GM19395 (cell line): ENCODE data around the gene TMPRSS6.

Experiments
- ATAC-seq: cut with Tn5 transposase; IDR thresholded peaks from one replicate; pipeline ENCODE4 v1.9.1; 2021; ENCODE audit warnings: mild to moderate bottlenecking, moderate library complexity; ENCODE audit not compliant: unreplicated experiment

Gene TMPRSS6

DNA sequence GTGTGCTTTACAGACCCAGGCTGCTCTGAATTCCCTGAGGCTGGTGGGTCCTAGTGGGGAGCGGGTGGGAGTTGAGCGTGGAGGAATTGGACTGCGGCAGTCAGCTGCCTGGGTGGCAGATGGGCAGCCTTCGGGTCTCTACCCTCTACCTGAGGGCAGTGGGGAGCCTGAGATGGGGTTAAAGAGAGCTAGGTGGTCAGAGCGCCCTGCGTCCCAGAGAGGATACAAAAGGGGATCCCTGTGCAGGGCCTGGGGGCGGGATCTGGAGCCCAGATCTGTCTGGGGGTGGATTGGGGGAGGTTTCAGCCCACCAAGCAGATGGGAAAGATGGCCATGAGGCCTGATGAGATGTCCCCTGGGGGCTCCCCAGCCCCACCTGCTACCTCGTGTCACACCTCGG, 39.8 kb downstream of the TMPRSS6 start:
- no peak for ATAC-seq

DNA sequence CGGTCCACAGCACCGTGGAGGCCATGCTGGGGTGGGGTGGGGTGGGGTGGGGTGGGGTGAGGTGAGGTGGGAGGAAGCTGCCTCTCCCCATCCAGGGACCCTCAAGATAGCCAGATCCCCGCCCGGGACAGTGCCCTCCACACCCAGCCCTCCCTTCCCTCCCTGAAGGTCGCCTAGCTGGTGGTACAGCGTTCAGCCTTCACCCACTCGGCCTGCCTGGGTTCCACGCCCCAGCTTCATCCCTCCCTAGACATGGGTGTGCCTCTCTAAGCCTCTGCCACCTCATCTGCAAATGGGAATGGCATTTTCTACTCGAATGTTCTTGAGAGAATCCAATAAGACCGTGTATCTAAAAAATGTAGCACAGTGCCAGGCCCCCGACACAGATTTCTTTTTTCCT, 40.2 kb downstream of the TMPRSS6 start:
- ATAC-seq, result no peak

DNA sequence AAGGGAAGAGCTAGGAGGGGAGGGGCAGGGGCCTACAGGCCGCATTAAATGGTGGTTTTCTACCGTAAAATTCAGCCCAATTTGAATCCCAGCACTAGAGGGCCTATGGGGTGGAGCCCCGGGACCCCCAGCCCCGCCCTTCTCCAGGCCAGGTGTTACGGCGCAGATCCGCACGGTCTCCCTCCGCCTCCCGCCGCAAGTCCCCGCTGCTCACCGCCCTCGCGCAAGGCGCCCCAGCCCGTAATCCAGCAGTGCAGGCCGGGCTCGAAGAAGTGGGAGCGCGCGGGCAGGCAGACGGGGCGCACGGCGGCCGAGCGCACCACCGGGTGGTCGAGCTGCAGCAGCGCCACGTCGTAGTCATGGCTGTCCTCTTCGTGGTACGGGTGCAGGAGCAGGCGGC, 40.7 kb downstream of the TMPRSS6 start:
- ATAC-seq, result no peak

DNA sequence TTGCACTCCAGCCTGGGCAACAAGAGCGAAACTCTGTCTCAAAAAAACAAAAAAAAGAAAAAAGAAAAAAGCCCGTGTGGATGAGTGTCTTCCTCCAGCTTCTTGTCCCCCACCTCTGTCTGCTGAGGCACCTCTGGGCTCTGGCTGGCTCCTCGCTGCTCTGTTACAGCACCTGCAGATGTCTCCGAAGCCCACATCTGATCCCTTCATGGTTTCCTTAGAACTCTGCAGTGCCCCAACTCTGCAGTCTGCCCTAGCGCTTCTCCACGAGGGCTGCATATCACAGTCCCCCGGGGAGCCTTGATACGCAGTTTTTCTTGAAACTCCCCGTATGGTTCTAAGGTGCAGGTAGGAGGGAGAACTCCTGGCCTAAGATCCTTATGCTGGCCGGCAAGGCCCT, 42.1 kb downstream of the TMPRSS6 start:
- no peak for ATAC-seq

DNA sequence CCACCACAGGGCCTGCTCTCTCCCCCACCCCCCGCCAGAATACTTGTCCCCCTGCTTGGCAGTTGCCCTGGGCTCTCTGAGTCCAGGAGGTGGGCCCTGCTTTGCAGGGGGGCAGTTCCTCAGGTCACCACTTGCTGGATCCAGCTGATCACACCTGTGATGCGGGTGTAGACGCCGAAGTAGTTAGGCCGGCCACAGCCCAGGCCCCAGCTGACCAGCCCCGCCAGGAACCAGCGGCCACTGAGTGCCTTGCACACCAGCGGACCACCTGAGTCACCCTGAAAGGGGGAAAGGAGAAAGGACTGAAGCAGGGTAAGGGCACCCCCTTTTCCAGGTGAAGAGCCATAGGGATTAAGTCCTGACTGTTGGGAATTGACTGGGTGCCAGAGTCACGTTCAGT, 43.6 kb downstream of the TMPRSS6 start:
- no peak for ATAC-seq

DNA sequence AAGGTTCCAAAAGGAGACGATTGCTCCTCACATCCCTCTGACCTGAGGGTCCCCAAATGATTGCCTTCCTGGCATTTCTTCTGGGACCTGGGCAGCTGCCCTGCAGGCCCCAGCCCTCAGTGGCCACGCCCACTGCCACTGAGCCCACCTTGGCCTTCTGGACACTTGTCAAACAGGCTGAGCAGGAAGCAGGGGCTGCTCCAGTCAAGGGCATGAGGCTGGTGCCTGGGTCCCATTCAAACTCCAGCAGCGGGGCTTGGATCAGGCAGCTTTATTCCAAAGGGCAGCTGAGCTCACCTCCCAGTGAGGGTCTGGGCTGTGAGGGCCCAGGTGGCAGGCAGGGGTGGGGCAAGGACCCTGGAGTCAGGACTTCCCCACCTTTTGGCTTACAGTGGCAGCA, 44.3 kb downstream of the TMPRSS6 start:
- ATAC-seq, result no peak

DNA sequence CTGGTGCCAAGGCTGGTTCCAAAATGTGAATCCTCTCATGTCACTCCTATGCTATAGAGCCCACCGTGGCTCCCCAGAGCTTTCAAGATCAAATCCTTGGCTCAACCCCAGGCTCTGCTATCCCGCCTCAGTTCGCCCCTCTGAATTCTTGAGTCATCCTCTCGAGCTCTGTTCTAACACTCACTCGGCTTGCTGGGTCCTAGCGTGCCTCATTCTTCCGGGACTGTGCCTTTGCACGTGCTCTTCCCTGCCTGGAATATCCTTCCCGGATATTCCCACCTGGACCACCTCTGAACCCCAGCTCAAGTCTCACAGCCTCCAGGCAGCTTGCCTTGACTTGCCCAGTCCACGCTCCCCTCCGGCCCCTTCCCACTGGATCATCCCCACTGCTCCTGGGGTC, 45.0 kb downstream of the TMPRSS6 start:
- ATAC-seq, result no peak

DNA sequence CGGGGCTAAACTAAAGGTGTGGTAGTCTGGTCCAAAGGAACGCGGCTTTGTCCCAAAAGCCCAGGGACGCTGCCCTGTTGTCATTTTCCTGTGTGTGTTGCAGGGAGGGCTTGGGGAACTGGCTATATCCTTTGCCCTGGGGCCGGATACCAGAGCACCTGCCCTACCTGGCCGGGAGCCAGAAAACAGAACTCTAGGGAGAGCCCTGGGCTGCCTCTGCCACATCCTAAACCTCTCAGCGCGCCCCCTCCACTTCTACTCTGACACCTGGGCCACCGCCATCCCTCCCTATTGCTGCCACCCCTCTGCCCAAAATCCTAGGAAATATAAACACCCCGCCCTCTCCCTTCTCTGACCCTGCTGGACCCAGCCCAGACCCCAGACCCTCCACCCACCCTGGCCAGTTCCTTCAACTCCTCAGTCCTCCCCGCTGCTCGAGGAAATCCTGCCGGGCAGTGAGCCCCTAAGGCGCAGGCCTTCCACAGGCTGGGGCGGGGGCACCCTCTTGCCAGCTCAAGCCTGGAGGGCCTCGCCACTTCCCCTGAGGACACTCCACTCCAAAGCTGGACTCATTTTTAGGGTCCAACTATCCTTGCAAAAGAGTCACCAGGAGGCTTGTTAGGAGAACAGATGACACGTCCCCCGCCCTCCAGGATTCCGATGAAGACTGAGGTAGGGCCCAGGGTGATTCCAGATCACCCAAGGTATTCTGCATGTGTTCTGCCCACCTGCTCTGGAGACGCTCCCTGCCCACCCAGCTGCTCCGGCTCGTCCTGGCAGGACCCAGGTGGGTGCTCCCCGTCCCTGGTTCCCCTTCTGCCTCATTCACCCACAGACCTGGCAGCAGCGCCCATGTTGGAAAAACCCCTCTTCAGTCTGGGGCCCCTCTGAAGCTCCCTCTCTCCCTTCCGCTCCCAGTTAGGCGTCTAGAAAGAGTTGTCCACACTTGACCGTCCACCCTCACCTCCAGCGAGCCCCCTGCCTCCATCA, 45.8 kb downstream of the TMPRSS6 start:
- ATAC-seq, result no peak

DNA sequence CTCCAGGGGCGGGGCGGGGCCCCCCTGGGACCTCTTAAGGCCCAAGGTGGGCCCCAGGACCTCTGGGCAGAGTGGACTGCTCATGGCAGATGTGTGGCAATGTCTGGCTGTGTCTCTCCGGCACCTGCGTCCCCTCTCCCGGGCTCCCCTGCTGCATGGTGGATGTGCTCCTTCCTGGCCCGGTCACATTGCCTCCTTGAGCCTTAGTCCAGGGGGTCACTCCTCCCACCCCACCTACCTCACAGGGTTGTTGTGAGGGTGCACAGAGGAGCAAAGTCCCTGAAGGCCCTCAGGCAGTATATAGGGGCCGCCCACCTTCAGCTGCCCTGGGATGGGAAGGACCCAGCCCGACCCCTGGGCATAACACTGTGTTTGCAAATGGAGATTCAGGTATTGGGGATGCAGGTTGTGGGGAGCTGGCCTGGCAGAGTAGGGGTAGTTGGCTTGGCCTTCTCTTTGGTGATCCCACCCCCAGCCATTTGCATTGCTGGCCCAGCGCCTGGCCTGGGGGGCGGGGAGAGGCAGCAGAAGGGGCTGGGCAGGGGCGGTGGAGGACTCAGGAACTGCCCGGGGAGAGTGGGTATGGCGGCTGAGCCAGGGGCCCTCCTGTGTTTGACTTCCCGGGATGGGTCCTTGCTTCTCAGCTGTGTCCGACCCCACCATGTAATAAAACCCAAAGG, 46.7 kb downstream of the TMPRSS6 start:
- no peak for ATAC-seq

DNA sequence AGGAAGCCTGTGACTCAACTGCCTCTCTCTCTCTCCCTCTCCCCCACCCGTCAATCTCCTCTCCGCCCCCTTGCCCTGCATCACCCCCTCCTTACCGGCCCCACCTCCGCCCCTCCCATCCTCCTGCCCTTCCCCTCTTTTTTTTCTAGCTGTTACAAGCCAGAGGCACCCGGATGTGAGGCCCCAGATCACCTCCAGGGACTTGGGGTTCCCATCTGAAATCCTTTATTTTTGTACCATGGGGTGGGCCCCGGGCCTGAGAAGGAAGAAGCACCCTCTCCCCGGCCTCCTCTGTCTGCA, 47.2 kb downstream of the TMPRSS6 start:
- no peak for ATAC-seq

DNA sequence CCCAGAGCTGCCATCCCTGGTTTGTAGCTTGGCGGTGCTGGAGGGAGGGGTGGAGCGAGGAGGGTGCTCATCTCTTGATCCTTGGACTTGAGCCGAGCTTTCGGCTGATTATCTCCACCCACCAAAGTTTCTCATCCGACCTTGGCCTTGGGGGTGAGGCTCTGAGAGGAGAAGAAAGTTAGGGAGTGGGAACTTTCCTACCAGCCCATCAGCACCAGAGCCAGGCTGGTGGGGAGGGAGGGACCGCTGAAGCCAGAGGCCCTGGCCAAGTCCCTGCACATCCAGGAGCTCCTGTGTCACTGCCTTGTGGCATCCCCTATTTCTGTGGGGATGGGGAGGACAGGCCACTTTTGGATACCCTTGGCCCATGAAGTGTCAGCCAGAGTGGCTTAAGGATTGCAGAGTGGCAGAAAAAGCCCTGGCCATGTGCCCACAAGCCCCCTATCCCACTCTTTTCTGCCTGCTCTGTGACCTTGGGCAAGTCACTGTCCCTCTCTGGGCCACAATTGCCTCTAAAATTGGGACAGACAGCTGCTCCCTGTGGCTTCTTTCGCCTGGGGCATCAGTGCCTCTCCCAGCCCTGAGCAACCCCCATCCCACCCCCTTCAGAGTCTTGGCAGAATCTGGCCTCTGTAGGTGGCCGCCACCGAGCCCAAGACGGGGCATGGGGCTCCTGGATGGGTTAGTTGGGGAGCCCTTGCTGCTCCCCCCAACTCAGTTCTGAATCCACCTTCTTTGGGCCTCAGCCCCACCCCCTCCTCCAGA, 47.7 kb downstream of the TMPRSS6 start:
- no peak for ATAC-seq

DNA sequence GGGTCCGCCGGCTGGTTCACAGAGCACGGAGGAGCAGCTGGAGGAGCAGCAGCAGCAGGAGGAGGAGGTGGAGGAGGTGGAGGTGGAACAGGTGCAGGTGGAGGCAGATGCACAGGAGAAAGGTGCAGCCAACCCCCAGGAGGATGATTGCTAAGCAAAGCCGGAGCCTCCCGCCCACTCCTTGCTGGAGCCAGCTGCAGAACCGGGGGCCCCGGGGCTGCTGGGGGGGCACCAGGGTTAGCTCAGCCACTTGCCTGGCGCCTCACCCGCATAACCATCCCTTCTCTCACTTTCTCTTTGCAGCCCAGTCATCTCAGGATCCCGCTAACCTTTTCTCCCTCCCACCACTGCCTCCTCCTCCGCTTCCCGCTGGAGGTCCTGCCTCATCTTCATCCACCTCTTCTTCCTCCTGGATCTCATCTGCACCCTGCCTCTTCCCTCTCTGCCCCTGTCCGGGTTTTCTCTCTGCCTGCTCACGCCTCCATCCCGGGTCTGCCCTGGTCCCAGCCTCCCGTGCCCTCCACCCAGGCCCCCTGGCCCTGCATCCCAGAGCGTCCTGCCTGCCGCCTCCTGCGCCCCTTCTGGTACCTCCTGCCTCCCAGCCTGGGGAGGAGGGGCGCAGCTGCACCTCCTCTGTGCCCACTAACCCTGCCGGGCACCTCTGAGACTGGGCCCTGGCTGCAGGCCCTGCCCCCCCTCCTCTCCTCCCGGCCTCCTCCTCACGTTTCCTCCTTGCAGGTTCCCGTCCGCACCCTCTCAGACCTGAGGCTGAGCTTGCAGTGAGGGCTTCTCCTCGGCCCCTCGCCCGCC, 48.5 kb downstream of the TMPRSS6 start:
- no peak for ATAC-seq

DNA sequence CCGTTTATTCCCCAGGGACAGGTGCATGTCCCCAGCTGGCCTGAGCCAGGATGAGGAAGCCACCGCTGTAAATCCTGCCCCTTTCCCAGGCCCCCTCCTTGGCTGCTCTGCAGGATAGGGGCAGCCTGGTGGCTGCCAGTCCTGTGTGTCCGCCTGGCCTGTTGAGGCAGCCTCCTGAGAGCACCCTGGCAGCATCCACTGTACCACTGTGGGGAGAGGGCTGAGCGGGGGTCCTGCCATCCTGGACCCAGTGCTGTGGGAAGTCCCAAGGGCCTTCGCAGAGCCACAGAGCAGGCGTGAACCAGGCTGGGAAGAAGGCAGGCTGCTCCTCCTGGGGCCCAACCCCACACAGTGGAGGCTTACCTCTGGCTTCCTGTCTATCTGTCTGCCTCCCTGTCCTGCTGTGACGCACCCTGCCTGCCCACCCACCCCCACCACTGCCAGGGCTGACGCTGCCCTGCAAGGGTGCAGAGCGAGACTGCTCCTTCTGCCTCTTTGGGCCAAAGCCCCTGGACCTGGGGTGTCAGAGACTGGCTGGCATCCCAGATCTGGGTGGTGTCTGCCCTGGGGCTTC, 49.5 kb downstream of the TMPRSS6 start:
- no peak for ATAC-seq

DNA sequence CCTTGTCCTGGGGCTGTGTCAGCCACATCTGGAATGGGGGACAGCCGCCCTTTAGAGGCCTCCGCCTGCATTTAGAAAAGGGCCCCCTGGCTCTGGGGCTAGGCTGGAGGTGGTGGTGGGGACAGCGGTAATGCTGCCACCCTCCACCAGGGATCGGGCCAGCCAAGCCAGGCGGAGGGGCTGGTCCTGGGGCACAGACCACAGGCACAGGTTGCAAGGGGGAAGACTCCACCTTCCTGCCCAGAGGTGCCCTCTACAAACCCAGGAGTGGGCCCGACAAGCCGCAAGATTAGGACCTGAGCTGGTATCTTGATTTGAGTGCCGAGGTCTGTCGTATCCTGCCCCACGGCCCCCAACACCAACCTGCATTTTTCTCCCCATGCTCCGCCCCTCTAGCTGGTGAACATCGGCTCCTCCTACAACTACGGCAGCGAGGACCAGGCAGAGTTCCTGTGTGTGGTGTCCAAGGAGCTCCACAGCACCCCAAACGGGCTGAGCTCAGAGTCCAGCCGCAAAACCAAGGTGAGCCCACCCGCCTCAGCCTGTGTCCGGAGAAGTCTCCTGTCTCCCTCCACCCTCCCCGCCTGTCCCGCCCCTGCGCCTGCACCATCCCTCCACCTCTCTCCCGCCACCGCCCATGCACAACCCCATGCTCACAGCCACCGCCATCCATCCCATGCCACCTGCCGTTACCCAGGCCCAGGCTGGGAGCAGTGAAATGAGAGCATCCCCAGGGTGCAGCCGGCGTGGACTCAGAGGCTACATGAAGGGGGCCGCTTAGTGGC, 50.4 kb downstream of the TMPRSS6 start:
- ATAC-seq, result no peak

DNA sequence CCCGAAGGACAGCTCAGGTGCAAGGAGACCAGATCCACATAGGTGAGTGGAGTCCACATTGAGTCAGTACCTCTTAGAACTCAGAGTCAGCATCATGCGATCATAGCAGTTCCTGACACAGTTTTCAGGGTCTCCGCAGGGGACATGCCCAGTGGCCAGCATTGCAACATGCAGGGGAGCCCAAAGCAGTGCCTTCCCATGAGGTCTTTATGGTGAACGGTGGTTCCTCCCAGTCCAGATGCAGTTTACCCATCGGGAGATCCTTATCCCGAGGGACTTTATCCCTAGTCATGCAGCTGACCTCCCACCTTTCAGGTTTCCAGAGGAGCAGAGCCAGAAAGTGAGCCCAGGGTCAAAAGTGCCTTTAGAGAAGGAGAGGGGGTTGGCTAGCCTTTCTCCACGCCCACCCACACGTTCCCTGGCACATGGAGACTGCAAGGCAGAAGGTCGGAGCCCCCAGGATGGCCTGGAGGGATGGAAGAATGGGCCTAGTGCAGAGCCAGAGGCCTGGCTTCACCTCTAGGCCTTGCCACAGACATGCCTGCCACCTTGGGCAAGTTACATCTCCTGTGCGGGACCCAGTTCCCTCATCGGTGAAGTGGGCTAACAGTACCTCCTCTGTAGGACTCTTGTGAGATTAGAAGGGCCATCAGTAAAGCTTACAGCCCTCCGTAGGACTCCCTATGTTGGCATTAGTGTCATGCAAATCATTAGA, 51.6 kb downstream of the TMPRSS6 start:
- no peak for ATAC-seq

DNA sequence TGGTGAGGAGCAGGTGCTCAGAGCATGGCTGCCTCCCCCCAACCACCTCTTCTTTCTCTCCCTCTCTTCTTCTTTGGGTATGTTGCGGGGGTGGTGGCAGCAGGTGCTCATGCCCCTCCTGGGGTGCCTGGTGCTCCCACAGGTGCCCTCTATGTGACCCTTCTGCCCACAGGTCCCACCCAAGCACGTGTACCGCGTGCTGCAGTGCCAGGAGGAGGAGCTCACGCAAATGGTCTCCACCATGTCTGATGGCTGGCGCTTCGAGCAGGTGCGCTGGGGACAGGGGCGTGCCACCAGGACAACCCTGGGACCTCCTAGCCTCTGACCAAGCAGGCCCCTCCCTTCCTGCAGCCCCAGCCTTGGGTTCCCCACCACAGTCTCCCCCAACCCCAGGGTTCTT, 52.3 kb downstream of the TMPRSS6 start:
- no peak for ATAC-seq

DNA sequence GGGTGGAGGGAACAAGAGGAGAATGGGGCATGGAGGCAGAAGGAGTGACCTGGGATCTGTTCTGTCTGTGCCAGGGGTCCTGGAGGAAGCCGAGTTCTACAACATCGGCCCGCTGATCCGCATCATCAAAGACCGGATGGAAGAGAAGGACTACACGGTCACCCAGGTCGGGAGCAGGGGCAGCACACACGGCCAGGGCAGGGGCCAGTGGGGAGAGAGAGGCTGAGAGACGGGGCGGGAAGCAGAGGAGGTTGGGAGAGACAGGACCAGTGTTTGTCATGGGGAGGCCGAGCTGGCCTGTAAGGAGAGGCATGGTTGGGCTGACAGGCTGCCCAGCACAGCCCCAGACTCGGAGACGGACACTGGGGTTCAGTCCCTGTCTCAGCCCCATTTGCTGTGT, 53.3 kb downstream of the TMPRSS6 start:
- no peak for ATAC-seq

DNA sequence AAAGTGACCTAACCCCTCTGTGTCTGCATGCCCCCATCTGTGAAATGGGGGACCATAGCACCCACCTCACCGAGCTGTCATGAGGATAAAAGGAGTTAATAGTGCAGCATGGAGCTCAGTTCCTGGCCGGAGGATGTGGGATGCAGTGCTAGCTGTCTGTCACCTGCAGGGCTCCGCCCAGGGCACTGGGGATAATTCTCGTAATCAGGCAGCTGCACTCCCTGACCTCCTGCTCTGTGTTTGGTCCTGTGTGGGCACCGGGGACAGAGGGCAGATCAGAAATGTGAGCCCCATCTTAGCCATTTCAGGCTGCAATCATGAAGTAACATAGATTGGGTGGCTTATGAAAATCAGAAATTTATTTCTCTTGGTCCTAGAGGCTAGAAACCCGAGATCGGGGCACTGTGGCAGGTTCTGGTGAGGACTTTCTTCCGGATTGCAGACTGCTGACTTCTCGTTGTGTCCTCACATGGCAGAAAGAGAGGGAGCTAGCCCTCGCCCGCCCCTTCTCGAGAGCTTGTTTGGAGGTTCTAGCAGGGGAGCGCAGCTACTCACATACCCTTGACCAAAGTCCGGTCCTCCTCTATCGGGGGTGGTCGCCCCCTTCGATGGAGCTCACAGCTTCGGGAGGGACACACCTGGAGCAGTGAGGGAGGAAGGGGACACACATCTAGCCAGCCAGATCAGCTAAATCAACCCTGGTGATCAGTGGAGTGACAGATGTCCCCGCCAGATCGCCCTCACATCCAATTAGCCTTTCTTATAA, 54.7 kb downstream of the TMPRSS6 start:
- no peak for ATAC-seq

DNA sequence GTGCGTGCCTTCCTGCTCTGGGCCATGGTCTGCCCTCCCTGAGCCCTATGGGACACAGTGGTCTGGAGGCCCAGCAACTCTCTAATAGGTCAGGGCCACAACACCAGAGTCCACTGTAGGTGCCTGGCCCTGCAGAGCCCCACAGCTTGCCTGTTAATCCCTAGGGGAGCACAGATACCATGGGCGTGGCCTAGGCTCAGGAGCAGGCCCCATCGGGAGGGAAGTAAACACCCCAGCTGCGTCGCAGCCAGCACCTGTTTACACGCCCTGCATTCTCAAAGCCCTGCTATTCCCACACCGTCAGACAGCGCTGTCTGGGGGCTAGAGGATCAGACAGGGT, 55.5 kb downstream of the TMPRSS6 start:
- ATAC-seq, result no peak
